ENCODE measurements around the gene ADAM12.
"Not testable (repeated sequence)": the region's sequence is repeated elsewhere in the genome, so short reads cannot be mapped to it uniquely, and the experiment has no call there.

GRCh38 chr10:126379166-126379565, 9.1 kb downstream of the ADAM12 start:
- TF ChIP-seq CTCF, POLR2A, EP300, POLR2AphosphoS5 (IDR thresholded peaks at IDR 0.05): not testable (repeated sequence)

Data from sigmoid colon (tissue), 4 donors.